ENCODE measurements around the gene MMP15.

MMP15 gene

GRCh38 chr16:58020628-58021521, 4.7 kb upstream of the MMP15 start:
- peak; percentile 46 for DNase-seq

GRCh38 chr16:58021661-58022551, 3.6 kb upstream of the MMP15 start:
- no peak for DNase-seq

GRCh38 chr16:58022601-58023371, 2.8 kb upstream of the MMP15 start:
- no peak for DNase-seq

- peak; percentile 20 for DNase-seq
These were observed 836 bp upstream of the MMP15 start for GRCh38 chr16:58024486-58025350.

- DNase-seq, result no peak
These were observed 668 bp downstream of the MMP15 start for GRCh38 chr16:58026139-58026704.

- DNase-seq, result no peak
These were observed 1.2 kb downstream of the MMP15 start for GRCh38 chr16:58026705-58027160.

- no peak for DNase-seq
These were observed 1.8 kb downstream of the MMP15 start for GRCh38 chr16:58027161-58027915.

GRCh38 chr16:58027916-58028455, 2.4 kb downstream of the MMP15 start:
- DNase-seq, result no peak

GRCh38 chr16:58028541-58029070, 3.1 kb downstream of the MMP15 start:
- DNase-seq, result no peak

- DNase-seq, result no peak
These were observed 3.9 kb downstream of the MMP15 start for GRCh38 chr16:58029410-58029809.

GRCh38 chr16:58030136-58030840, 4.7 kb downstream of the MMP15 start:
- DNase-seq, result no peak

- no peak for DNase-seq
These were observed 5.7 kb downstream of the MMP15 start for GRCh38 chr16:58031016-58031800.

GRCh38 chr16:58032710-58033293, 7.2 kb downstream of the MMP15 start:
- DNase-seq, result no peak

- DNase-seq, result no peak
These were observed 8.7 kb downstream of the MMP15 start for GRCh38 chr16:58034128-58034685.

GRCh38 chr16:58034774-58035173, 9.2 kb downstream of the MMP15 start:
- DNase-seq, result no peak

- DNase-seq, result no peak
These were observed 10.0 kb downstream of the MMP15 start for GRCh38 chr16:58035356-58036170.

GRCh38 chr16:58036943-58037342, 11.4 kb downstream of the MMP15 start:
- DNase-seq, result no peak
